ENCODE results near the gene GLRA1. TPM values are rescaled to one million over a fixed set of nuclear protein-coding genes. Genes with fewer than 3 reads are reported as not detected.

Gene GLRA1
- total RNA-seq, 1 donor from 2014 or later: not detected

DNA sequence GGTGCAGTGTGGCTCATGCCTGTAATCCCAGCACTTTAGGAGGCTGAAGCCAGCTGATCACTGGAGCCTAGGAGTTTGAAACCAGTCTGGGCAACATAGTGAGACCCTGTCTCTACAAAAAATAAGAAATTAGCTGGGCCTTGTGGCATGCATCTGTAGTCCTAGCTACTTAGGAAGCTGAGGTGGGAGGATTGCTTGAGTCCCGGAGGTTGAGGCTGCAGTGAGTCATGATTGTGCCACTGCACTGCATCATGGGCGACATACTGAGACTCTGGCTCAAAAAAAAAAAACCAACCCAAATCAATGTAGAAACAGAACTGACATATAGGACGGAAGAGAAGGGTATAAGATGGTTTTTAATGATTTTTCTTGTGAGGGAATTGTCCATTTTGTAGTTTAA, 125.2 kb downstream of the GLRA1 start:
- Histone ChIP-seq H3K4me3 (no peak overlapping the region), H3K27me3 (no peaks in the 10 kb centered on the region), H3K4me1 (no peaks in the 10 kb centered on the region), H3K9me3 (no peaks in the 10 kb centered on the region), H3K27ac (no peak overlapping the region), H3K36me3 (peaks cover 78 to 90% of the 10 kb centered on the region in 2 donors)
- intact Hi-C loops (cut with DNase I): no loop called here
- TF ChIP-seq, protein P1, sequence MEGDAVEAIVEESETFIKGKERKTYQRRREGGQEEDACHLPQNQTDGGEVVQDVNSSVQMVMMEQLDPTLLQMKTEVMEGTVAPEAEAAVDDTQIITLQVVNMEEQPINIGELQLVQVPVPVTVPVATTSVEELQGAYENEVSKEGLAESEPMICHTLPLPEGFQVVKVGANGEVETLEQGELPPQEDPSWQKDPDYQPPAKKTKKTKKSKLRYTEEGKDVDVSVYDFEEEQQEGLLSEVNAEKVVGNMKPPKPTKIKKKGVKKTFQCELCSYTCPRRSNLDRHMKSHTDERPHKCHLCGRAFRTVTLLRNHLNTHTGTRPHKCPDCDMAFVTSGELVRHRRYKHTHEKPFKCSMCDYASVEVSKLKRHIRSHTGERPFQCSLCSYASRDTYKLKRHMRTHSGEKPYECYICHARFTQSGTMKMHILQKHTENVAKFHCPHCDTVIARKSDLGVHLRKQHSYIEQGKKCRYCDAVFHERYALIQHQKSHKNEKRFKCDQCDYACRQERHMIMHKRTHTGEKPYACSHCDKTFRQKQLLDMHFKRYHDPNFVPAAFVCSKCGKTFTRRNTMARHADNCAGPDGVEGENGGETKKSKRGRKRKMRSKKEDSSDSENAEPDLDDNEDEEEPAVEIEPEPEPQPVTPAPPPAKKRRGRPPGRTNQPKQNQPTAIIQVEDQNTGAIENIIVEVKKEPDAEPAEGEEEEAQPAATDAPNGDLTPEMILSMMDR (IDR thresholded peaks at IDR 0.05): no peak
- DNase-seq (ENCODE audit: low spot score in 2 of 2): no peak

DNA sequence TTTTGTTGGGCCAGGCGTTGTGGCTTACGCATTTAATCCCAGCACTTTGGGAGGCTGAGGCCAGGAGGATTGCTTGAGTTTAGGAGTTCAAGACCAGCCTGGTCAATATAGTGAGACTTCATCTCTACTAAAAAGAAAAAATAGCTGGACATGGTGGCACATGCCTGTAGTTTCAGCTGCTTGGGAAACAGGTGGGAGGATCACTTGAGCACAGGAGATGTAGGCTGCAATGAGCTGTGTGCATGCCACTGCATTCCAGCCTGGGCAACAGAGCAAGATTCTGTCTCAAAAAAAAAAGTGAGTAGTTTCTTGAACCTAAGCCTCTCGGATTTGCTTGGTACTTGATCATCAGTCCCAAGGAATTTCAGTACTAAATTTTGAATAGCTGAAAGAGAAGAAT, 126.0 kb downstream of the GLRA1 start:
- Histone ChIP-seq H3K27ac (no peak overlapping the region), H3K27me3 (no peaks in the 10 kb centered on the region), H3K9me3 (no peaks in the 10 kb centered on the region), H3K4me3 (no peak overlapping the region), H3K4me1 (no peaks in the 10 kb centered on the region), H3K36me3 (peaks cover 78 to 93% of the 10 kb centered on the region in 2 donors)
- intact Hi-C loops (cut with DNase I): no loop called here
- TF ChIP-seq, protein P1 (IDR thresholded peaks at IDR 0.05): no peak
- no peak for DNase-seq (ENCODE audit: low spot score in 2 of 2)

DNA sequence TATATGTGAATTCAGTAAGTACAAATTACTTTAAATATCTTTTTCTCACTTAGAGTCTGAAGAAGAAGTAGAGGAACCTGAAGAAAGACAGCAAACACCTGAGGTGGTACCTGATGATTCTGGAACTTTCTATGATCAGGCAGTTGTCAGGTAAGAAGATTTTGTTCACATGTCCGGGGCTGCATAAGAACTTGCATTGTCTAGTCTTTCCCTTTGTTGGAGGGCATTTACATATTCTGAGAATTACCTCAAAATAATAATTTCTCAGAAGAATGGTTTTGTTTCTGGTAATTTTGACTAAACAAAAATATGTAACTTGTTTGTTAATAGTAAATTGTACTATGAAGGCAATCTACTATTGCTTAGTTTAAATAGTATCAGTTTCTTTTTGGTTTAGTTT, 129.2 kb downstream of the GLRA1 start:
- intact Hi-C loops (cut with DNase I): no loop called here
- no peaks in the 10 kb centered on the region for H3K9me3 ChIP-seq
- no peak overlapping the region for H3K27ac ChIP-seq
- no peak overlapping the region for H3K4me3 ChIP-seq
- no peak for DNase-seq (ENCODE audit: low spot score in 2 of 2)
- no peaks in the 10 kb centered on the region for H3K4me1 ChIP-seq
- no peaks in the 10 kb centered on the region for H3K27me3 ChIP-seq
- TF ChIP-seq, protein P1 (IDR thresholded peaks at IDR 0.05): no peak
- peaks cover 77 to 91% of the 10 kb centered on the region in 2 donors for H3K36me3 ChIP-seq

- H3K36me3 ChIP-seq: peaks cover 76 to 83% of the 10 kb centered on the region in 2 donors
- no peak overlapping the region for H3K4me3 ChIP-seq
- no peak overlapping the region for H3K27ac ChIP-seq
- no peaks in the 10 kb centered on the region for H3K27me3 ChIP-seq
- TF ChIP-seq, protein P1 (IDR thresholded peaks at IDR 0.05): no peak
- H3K9me3 ChIP-seq: no peaks in the 10 kb centered on the region
- no peaks in the 10 kb centered on the region for H3K4me1 ChIP-seq
- no peak for DNase-seq (ENCODE audit: low spot score in 2 of 2)
- intact Hi-C loops (cut with DNase I): no loop called here
Measured at GRCh38 chr5:151793358-151793757, 131.3 kb downstream of the GLRA1 start.

GRCh38 chr5:151787817-151788216, 136.8 kb downstream of the GLRA1 start:
- peaks cover 38 to 45% of the 10 kb centered on the region in 2 donors for H3K36me3 ChIP-seq

More at GRCh38 chr5:151787817-151788216, 136.8 kb downstream of the GLRA1 start:
- intact Hi-C loops (cut with DNase I): no loop called here
- TF ChIP-seq, protein P1 (IDR thresholded peaks at IDR 0.05): no peak
- no peaks in the 10 kb centered on the region for H3K9me3 ChIP-seq
- H3K27me3 ChIP-seq: no peaks in the 10 kb centered on the region
- H3K4me3 ChIP-seq: no peak overlapping the region
- no peak overlapping the region for H3K27ac ChIP-seq
- no peak for DNase-seq (ENCODE audit: low spot score in 2 of 2)
- H3K4me1 ChIP-seq: peaks cover 0 to 11% of the 10 kb centered on the region in 2 donors
